HG03039 (cell line): ENCODE results near the gene ERP44.
A peak's percentile ranks its signal among the peaks of the same experiment; 100 is the strongest.
"Not testable (repeated sequence)": the region's sequence is repeated elsewhere in the genome, so short reads cannot be mapped to it uniquely, and the experiment has no call there.

ENCODE experiments used
- ATAC-seq: cut with Tn5 transposase; IDR thresholded peaks from one replicate; pipeline ENCODE4 v1.9.1; 2021; ENCODE audit warnings: mild to moderate bottlenecking, moderate library complexity; ENCODE audit not compliant: unreplicated experiment

ERP44 gene

GRCh38 chr9:100098887-100099721 lies at the start of gene ERP44, which contains the start of gene INVS:
Gene ERP44 (minus strand): TSS chr9:100099000. CDS start chr9:100098840, 160 bp downstream.
Gene INVS (plus strand): TSS chr9:100099243. CDS start chr9:100104522, 5,279 bp downstream.
- ATAC-seq = peak; percentile 97

GRCh38 chr9:100145976-100146375 lies 47.2 kb upstream of the ERP44 start:
- ATAC-seq = not testable (repeated sequence)

DNA sequence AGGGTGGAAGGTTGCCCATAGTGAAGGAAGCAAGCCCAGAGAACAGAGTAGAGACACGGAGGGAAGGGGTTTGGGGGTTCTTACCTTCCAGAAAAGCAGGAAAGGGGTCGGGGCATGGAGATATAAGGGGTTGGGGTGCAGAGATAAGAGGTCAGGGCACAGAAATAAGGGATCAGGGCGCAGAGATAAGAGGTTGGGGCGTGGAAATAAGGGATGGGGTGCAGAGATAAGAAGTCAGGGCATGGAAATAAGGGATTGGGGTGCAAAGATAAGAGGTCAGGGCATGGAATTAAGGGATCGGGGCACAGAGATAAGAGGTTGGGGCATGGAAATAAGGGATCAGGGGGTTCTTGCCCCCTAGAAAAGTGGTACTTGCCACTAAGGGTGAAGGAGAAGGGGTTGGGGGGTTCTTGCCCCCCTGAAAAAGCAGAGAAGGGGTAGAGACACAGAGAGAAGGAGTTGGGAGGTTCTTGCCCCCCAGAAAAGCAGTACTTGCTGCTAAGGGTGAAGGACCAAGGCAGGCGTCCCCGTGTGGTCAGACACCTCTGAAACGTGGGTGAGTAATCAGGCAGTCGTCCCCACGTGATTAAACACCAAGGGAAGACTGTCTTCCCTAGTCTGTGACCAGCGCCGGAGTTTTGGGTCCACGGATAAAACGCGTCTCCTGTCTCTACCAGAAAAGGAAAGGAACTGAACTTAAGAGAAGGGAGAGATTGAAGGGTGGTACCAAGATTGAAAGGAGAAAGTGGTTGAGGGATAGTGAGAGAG lies 46.6 kb upstream of the ERP44 start:
- ATAC-seq = not testable (repeated sequence)

DNA sequence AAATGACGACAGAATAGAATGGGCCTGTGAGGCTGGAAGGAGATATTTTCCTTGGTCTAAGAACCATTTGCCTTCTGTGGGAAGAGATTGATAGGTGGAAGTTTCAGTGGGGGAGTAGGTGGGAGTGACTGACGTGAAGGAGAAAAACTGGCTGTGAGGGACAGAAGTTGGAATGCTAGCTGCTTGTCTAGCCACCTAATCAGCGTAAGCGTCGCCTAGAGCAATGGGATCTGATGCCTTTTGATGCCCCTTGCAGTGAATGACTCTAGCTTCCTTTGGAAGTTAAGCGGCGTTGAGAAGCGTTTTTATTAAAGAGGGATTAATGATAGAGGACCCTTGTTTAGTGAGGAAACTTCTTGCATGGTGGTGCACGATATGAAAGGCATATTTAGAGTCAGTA lies 43.1 kb upstream of the ERP44 start:
- ATAC-seq = not testable (repeated sequence)

DNA sequence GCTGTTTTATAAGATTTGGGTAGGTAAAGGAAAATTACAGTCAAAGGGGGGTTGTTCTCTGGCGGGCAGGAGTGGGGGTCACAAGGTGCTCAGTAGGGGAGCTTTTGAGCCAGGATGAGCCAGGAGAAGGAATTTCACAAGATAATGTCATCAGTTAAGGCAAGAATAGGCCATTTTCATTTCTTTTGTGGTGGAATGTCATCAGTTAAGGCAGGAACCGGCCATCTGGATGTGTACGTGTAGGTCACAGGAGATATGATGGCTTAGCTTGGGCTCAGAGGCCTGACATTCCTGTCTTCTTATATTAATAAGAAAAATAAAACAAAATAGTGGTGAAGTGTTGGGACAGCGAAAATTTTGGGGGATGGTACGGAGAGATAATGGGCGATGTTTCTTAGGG lies 41.5 kb upstream of the ERP44 start:
- ATAC-seq = not testable (repeated sequence)

GRCh38 chr9:100136799-100137198 lies 38.0 kb upstream of the ERP44 start:
- not testable (repeated sequence) for ATAC-seq

GRCh38 chr9:100134731-100135130 lies 35.9 kb upstream of the ERP44 start:
- ATAC-seq = no peak

DNA sequence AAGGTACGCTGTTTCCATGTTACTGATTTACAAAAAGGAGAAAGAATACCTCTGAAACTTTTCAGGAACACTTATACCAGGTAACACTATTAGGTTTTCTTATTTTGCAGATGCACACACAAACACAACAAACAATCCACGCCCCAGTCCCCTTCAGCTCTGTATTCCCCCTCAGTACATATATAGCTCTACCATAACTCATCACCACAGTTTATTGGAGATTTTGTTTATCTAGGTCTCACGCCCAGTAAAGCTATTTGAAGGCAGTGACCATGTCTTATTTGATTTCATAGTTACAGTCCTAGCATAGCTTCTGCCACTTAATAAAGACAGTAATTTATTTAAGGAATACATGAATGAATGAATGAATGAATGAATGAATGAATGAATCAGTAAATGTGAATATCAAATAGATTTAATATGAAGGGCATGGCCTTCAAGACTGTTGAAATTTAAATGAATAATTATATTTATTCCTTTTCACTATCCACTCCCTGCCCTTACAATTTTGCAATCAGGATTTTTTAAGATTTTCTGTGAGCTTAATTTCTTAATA lies 33.2 kb upstream of the ERP44 start:
- no peak for ATAC-seq

- ATAC-seq = no peak
Measured at GRCh38 chr9:100131216-100131615, 32.4 kb upstream of the ERP44 start.

DNA sequence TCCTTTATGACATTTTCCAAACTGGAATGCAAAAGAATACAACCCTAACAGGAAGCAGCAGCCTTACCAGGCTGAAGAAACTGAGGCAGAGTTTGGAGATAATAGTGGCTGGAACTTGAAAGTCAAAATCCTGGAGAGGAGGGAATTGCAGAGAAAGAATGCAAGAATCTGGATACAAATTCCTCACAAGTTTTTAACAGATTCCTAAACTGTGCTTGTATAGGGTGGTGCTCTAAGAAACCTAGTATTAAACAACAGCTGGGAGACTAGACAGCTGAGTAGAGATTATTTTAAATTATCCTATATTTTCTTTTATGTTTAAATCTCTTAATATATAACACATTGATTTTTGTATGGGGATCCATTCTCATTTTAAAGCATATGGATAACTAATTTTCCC lies 31.0 kb upstream of the ERP44 start:
- no peak for ATAC-seq

DNA sequence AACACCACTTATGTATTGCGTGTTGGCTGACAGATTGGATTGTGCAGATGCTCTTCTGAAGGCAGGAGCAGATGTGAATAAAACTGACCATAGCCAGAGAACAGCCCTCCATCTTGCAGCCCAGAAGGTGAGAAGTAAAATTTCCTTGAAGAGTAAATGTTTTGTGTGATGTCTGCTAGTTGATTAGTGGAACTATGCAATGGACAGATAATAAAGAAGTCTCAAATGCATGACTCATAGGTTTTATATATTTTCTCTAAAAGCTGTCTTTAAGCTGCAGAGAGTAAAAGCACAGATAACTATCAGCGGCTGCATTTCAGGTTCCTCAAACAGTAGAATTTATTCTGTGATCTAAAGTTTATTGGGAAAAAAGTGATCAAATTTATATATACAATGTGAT lies 27.6 kb upstream of the ERP44 start:
- ATAC-seq = no peak

GRCh38 chr9:100125910-100126309 lies 27.1 kb upstream of the ERP44 start:
- ATAC-seq = no peak

DNA sequence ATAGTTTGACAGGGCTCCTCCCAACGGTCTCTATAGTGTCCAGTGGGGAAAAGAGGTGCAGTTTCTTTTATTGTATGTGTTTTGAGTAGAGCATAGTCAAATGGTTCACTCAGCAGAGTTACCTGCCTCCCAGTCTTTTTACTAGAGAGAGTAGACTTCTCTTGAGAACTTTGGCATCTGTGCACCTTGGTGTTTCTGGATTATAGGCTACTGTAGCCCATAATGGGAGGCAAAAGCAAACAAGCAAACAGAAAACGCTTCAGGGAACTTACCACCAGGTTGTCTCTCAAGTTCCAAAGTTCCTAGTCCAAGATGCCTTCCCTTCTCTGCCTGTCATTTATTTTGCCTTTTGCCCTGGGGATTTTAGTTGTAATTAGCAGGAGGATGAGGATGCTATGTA lies 26.4 kb upstream of the ERP44 start:
- no peak for ATAC-seq

DNA sequence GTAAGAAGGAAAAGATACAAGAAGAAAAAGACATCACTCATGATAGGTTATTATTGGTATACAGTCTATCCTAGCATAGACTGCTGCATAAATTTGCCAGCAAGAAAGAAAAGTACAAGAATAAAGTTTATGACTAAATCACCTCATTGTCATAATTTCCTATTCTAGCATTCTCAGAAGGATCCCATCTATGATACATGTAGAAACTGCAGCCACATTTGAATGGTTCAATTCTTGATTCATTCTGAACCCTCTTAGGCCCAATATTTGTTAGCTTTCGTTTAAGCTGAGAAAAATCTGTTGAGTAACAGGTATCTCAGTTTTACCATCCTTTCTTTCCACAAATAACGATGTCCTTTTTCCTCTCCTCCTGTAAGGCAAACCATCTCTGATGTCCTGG lies 21.5 kb upstream of the ERP44 start:
- ATAC-seq = no peak

- no peak for ATAC-seq
Measured at GRCh38 chr9:100117316-100117715, 18.5 kb upstream of the ERP44 start.

DNA sequence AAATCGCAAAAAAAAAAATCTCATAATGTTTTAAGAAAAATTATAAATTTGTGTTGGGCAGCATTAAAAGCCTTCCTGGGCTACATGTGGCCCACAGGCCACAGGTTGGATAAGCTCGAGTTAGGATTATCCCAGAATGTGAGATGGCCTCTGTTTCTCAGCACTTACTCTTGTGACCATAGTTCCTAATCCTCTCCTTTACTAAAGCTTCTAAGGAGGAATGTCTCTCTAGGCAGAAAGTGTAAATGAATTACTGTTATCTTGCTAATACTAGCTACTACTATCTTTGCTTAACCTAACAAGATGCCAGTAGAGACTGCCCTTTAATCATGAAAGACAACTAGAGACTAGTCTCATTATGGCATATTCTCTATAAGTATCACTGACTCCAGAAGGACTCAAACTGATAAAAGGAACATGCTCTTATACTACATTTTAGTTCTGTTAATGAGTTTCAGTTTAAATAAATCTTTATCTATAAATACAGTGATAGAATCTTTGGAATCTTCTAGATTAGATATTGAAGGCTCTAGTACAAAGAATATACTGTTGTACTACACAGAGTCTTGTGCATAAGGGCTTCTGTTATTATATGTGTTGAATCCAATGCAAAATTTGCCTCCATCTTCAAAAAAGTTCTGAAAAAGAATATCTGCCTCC lies 14.0 kb upstream of the ERP44 start:
- ATAC-seq = no peak

GRCh38 chr9:100111235-100111634 lies 12.4 kb upstream of the ERP44 start:
- ATAC-seq = no peak

- ATAC-seq = no peak
Measured at GRCh38 chr9:100108559-100108958, 9.8 kb upstream of the ERP44 start.

DNA sequence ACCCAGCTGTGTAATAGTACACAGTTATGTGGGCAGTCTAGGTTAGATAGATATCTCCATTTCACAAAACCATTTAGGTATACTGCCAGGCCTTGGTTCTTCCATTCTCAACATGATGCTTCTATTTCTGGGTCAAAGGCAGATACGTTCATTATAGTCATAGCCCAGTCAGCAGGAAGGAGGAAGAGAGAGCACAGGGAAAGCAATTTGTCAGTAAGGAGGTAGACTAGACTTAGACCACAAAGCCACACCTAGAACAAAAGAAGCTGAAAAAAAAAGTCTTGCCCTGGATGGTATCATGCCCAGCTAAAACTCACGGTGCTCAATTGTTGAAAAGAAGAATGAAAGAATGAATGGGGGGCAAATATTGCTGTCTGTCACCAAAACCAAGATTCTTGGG lies 7.8 kb upstream of the ERP44 start:
- ATAC-seq = no peak

DNA sequence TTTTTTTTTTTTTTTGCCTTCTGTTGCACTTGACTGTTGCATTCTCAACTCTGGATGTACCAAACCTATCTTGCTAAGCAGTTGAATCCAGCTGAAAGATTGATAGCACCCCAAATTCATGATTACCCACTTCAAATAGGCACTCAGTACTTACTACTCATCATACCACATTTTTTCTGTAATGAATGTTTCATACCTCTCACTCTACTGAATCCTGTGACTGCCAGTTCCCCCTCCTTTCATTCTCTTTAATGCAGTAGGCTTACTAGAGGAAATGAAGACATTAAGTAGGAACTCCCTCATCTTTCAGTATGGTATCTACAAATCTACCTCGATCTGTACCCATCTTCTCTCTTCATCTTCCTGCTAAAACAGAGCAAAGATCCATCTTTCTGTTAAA lies 7.1 kb upstream of the ERP44 start:
- ATAC-seq = no peak

GRCh38 chr9:100104314-100104713 lies 5.5 kb upstream of the ERP44 start:
- ATAC-seq = no peak
